HG02623 (cell line): Measurements from ENCODE around the gene CCDC136.

ENCODE experiments used
- ATAC-seq: cut with Tn5 transposase; IDR thresholded peaks from one replicate; pipeline ENCODE4 v1.9.1; 2021; ENCODE audit warnings: moderate library complexity; ENCODE audit not compliant: unreplicated experiment

CCDC136 gene

DNA sequence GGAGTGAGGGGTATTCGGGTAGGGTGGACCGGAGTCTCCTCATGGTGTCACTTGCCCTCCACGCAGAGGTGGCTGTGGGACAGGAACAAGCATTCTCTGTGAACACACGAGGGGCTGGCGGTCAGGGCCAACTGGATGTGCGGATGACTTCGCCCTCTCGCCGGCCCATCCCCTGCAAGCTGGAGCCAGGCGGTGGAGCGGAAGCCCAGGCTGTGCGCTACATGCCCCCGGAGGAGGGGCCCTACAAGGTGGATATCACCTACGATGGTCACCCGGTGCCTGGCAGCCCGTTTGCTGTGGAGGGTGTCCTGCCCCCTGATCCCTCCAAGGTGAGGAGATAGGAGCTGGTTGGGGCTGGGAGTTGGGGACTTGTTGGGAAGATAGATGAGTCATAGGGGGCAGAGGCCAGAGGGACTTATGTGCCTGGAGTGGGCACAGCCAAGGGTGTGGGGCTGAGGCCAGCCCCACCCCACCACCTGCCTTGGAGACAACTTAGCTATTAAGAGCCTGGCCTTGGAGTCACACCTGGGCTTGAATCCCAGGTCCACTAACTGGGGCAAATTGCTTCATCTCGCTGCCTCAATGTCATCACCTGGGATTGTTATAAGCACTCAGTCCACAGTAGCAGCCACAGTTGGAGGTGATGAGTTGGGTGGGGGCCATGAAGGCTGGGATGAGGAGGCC is 52.3 kb downstream of the CCDC136 start:
- ATAC-seq = no peak

GRCh38 chr7:128844777-128845311 is 53.1 kb downstream of the CCDC136 start:
- ATAC-seq = no peak

DNA sequence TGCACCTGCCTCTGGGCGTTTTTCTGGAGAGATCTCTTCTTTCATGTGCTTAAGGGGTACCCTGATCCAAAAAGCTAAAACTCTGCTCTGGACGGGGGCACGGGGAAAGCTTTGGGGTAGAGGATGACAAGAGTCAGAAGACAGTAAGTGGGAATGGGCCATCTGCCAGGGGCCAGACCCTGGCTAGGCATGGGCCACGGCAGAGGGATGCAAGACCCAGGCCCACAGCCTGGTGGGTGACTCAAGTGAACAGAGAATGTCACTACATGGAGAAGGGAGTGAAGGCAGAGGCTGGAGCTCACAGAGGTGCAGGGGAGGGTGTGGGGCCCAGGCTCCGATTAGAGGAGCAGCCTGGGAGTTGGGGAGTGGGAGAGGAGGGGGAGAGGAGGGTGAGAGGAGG is 53.7 kb downstream of the CCDC136 start:
- no peak for ATAC-seq

GRCh38 chr7:128845987-128846386 is 54.2 kb downstream of the CCDC136 start:
- no peak for ATAC-seq

- ATAC-seq = no peak
Observed at GRCh38 chr7:128846781-128847444, 55.1 kb downstream of the CCDC136 start.

GRCh38 chr7:128847721-128848211 is 56.0 kb downstream of the CCDC136 start:
- ATAC-seq = no peak

- no peak for ATAC-seq
Observed at GRCh38 chr7:128848289-128849155, 56.8 kb downstream of the CCDC136 start.

DNA sequence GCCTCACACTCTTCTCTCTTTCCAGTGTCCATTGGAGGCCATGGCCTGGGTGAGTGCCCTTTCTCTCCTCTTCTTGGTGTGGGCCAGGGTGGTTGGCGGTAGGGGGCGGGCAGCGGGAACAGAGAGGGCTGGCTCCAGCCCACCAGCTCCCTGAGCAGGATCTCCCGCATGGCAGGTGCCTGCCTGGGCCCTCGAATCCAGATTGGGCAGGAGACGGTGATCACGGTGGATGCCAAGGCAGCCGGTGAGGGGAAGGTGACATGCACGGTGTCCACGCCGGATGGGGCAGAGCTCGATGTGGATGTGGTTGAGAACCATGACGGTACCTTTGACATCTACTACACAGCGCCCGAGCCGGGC is 57.4 kb downstream of the CCDC136 start:
- ATAC-seq = no peak

DNA sequence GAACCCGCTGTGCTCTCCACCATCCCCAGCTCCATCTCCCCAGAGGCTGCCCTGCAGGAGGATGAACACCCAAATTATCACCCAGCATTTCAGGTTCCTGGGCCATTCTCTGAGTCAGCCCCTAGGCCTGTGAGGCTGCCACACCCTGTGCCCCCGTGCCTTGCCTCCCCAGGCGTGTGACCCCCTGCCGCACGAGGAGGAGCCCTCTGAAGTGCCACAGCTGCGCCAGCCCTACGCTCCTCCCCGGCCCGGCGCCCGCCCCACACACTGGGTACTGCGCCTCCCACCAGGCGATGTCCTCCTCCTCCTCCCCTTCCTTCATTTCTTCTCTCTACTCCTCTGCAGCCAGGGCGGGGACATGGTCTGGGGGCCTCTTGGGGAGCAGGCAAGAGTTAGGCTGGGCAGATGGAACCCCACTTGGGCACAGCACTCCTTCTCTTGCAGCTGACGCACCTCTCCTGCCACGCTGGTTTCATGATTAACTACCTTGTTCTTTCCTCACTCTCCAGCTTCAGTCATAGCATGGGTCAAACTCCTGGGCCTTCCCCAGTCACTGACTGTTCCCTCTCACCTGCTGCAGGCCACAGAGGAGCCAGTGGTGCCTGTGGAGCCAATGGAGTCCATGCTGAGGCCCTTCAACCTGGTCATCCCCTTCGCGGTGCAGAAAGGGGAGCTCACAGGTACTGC is 58.2 kb downstream of the CCDC136 start:
- no peak for ATAC-seq

- ATAC-seq = no peak
Observed at GRCh38 chr7:128852537-128853254, 60.9 kb downstream of the CCDC136 start.

- no peak for ATAC-seq
Observed at GRCh38 chr7:128853799-128854198, 62.0 kb downstream of the CCDC136 start.

GRCh38 chr7:128854396-128854795 is 62.6 kb downstream of the CCDC136 start:
- no peak for ATAC-seq

DNA sequence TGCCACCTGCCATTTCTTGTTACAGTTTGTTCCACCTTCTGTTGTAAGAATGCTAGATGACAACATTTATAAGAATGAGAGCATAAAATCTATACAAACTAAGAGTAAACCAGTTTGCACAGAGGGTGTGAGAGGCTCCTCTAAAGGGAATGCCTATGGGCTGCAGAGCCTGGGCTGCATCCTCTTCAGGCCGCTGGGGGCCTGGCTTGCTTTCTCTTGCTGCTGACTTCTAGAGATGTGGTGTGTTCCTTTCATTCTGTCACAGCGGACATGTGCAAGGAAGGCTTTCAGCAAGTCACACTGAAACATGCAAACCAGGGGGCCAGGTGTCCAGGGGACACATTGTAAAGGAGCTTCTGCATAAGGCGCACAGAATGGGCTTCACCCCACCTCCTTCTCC is 63.8 kb downstream of the CCDC136 start:
- ATAC-seq = no peak

DNA sequence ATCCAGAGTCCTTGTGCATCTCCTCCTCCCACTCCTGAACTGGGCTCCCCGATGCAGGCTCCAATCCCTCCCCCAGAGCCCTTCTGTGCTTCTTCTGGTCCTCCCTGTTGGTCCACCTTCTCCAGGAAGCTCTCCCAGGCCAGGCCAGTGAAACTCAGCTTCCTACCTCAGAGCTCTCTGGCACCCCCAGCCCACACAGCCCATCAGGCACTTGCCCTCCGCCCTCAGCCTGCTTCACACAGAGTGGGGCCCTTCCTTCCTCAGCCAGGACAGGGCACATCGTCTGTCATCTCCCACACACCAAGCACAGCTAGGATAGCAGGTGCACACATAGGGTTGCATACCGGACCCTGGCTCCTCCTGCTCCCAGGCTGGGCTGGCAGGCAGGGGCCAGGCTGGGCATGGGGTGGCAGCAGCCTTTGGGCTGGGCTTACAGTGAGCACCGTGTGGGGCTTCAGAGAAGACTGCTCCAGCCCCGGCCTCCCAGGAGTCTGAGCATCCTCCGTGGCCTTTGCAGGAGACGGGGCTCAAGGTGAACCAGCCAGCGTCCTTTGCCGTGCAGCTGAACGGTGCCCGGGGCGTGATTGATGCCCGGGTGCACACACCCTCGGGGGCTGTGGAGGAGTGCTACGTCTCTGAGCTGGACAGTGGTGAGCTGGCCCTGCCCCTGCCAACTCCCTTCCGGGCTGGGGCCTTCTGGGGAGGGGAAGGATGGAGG is 64.4 kb downstream of the CCDC136 start:
- no peak for ATAC-seq

- ATAC-seq = no peak
Observed at GRCh38 chr7:128858380-128859231, 66.8 kb downstream of the CCDC136 start.

- ATAC-seq = no peak
Observed at GRCh38 chr7:128859232-128860157, 67.7 kb downstream of the CCDC136 start.
